ENCODE measurements around the gene TOM1.

GRCh38 chr22:35345808-35346505 is 46.3 kb downstream of the TOM1 start:
- no peak for TF ChIP-seq TARDBP (IDR thresholded peaks at IDR 0.05)
- TF ChIP-seq BHLHE40 (IDR thresholded peaks at IDR 0.05; ENCODE audit: borderline replicate concordance): no peak
- no peak for TF ChIP-seq LEF1 (IDR thresholded peaks at IDR 0.05; ENCODE audit: borderline replicate concordance)
- no peak for TF ChIP-seq HDGF (IDR thresholded peaks at IDR 0.05; ENCODE audit: borderline replicate concordance)
- TF ChIP-seq NFRKB (IDR thresholded peaks at IDR 0.05): no peak
- no peak for TF ChIP-seq PKNOX1 (IDR thresholded peaks at IDR 0.05)
- no peak for TF ChIP-seq ARNT (IDR thresholded peaks at IDR 0.05)
